GM18909 (cell line): ENCODE data around the gene IFT122.
A peak's percentile ranks its signal among the peaks of the same experiment; 100 is the strongest.

ENCODE experiments used
- ATAC-seq: cut with Tn5 transposase; IDR thresholded peaks from one replicate; pipeline ENCODE4 v1.9.1; 2021; ENCODE audit warnings: mild to moderate bottlenecking; ENCODE audit not compliant: unreplicated experiment, poor library complexity

The IFT122 gene

DNA sequence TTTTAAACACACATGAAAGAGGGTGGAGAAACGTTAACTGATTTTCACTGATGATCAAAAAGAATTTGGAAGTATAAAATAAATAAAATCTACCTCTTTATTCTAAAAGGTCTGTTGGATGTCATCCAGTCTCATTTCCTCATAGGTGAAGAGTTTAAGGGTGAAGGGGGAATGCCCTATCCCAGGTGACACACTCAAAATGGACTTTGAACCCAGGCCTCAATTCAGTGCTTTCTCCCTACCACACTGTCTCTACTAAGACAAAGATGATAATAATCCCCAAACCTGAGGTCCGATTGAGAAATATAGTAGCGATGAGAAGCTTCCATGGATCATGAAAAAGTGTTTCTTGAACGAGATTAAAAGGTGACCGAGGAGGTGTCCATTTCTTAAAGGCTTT is 6.5 kb upstream of the IFT122 start:
- ATAC-seq = no peak

DNA sequence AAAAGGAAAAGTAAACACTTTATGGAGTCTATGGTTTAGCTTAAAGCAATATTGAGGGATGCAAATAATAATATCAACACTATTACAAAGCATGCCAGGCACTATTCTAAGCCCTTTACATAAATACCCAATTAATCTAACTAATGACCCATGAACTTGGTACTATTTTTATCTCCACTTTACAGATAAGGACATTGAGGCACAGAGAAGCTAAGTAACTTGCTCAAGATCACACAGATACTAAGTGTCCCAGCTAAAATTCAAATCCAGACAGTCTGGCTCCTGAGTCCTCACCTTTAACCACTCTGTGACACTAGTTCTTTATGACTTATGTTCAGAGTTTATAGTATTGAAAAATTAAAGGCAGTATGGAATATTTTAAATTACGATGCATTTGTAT is 5.9 kb upstream of the IFT122 start:
- no peak for ATAC-seq

GRCh38 chr3:129435367-129435766 is 4.7 kb upstream of the IFT122 start:
- no peak for ATAC-seq

- peak; percentile 14 for ATAC-seq
Measured at GRCh38 chr3:129439226-129439816, 703 bp upstream of the IFT122 start.

GRCh38 chr3:129440618-129441190 is 680 bp downstream of the IFT122 start:
- ATAC-seq = no peak

- ATAC-seq = no peak
Measured at GRCh38 chr3:129441215-129441614, 1.2 kb downstream of the IFT122 start.

DNA sequence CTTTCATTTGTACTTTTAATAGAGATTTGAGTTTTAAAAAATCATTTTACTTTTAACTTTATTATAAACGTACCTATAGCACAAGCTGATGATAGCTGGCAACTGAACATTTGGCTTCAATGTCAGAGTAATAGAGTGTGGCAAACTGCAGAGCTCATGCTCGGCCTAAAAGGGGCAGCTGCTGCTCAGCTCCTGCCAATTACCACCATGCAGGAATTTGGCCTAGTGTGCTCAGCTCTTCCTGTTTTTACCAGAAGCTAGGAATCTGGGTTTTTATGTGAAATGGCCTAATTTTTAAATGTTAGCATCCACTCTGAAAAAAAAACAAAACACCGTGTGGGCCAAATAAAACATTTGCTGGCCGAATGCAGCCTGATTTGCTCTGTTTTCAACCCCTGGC is 1.8 kb downstream of the IFT122 start:
- ATAC-seq = no peak

DNA sequence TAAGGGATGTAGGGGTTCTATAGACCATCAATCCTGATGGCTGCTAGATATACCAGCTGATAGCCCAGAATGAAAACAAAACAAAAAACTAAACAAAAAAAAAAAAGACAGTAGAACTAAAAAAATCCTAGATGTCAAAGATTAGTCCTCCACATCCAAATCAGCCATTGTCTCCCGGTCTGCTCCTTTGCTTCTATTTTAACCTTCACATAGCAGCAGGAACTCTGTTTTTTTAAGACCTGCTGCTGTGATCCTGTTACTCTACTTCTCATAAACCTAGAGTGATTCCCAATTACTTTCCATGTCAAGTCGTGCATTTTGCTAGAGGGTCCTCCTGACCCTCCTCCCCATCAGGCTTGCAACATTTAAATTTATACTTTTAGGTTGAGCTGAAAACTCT is 2.5 kb downstream of the IFT122 start:
- no peak for ATAC-seq

DNA sequence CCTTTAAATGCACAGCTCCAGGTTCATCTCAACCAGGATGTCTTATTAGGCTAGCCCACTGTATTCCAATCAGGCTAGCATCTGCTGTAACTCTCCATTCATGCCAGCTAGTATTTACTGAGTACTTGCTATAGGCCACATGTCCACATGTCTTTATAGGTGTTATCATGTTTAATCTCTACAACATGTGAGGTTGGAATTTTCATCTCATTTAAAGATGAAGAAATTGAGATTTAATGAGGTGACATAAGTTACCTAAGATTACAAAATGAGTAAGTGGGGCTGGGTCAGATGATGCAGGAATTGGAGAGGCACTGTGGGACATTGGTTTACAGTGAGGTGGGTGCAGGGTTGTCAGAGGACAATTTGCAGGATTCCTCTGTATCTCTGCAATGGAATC is 2.9 kb downstream of the IFT122 start:
- ATAC-seq = no peak

DNA sequence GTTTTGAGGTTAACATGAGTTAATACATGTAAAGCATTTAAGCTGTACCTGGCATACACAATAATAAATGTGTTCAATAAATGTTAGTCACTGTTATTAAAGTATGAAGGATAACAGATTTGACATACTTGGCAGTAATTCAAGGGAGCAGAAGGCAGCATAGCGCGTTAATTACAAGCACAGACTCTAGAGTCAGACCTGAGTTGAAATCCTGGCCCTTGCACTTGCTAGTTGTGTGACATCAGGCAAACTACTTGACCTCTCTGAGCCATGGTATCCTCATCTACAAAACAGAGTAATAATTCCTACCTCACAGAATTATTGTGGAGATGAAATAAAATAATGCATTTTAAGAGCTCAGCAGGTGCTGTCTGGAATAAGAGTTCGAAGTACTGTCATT is 5.4 kb downstream of the IFT122 start:
- no peak for ATAC-seq

- no peak for ATAC-seq
Measured at GRCh38 chr3:129446926-129447325, 6.9 kb downstream of the IFT122 start.

DNA sequence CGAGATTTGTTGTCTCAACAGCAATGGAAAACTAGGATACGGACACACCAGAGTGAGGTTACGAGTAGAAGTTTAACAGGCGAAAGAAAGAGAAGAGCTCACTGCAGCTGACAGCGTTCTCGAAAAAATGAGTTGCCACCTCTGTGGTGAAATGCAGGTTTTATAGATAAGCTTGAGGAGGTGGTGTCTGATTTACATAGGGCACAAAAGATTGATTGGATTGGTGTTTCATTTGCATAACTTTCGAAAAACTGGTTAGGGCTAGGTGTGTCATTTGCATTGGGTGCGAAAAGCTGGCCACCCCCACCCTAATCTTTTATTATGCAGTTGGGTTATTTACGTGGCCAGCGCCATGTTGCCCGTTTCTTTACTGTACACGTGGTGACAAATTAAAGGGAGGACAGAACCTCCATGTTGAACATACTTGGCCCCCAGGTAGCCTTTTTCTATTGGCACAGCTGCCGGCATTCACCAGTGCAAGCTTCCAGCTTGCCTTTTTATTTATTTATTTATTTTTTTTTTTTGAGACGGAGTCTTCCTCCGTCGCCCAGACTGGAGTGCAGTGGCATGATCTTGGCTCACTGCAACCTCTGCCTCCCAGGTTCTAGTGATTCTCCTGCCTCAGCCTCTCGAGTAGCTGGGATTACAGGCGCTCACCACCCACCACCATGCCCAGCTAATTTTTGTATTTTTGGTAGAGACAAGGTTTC is 8.3 kb downstream of the IFT122 start:
- no peak for ATAC-seq

- no peak for ATAC-seq
Measured at GRCh38 chr3:129449279-129450115, 9.5 kb downstream of the IFT122 start.

- ATAC-seq = no peak
Measured at GRCh38 chr3:129453732-129454131, 13.7 kb downstream of the IFT122 start.

- no peak for ATAC-seq
Measured at GRCh38 chr3:129460155-129460554, 20.1 kb downstream of the IFT122 start.

DNA sequence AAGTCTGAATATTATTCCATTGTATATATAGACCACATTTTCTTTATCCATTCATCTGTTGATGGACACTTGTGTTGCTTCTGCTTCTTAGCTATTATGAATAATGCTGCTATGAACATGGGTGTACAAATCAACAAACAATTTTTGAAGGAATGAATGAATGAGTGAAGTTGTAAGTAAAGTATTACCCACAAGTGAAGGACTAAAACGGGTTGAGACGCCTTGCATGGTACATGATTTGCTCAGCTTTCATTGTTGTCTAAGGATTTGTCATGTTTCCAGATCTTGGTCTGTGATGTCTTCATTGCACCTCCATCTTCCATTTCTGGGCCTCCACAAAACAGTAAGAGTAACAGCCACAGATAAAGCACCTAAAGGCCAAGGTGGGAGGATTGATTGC is 20.5 kb downstream of the IFT122 start:
- no peak for ATAC-seq

DNA sequence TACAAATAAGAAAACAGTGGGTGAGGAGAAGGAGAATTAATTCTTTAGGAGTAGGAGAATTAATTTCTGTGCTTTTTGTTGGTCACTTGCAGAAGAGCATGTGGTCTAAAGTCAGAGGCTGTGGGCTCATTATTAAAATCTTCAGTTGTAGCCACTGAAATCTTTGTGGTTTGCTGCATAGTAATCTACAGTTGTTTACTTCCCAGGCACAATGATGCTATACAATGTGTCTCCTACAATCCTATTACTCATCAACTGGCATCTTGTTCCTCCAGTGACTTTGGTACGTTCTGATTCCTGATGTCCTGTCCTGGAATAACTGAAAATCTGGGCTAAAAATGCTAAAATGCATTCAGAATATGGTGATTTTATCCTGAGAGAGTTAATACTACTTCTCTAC is 21.0 kb downstream of the IFT122 start:
- ATAC-seq = no peak

- ATAC-seq = no peak
Measured at GRCh38 chr3:129461461-129462146, 21.6 kb downstream of the IFT122 start.

- no peak for ATAC-seq
Measured at GRCh38 chr3:129462361-129462968, 22.4 kb downstream of the IFT122 start.

- ATAC-seq = no peak
Measured at GRCh38 chr3:129463094-129463493, 23.1 kb downstream of the IFT122 start.
